Gastroesophageal sphincter (tissue), 3 donors: ENCODE data around the gene SNX8.

ENCODE experiments used
- EP300 ChIP-seq: sonication (generic); formaldehyde crosslinking; IDR thresholded peaks from one replicate; pipeline ENCODE4 v1.6.1; 2017; ENCODE audit warnings: antibody characterized with exemption, mild to moderate bottlenecking
- POLR2A ChIP-seq, 2 donors: fragments of 450-650 bp; IDR thresholded peaks; one replicate each; pipeline ENCODE4 v1.6.1; 2017; ENCODE audit warnings: antibody characterized with exemption in 2 of 2, mild to moderate bottlenecking in 2 of 2, moderate library complexity in 1 of 2
- TF ChIP-seq, protein P1 (sequence below), 4 experiments: fragments of 200-600 bp in 2 of 4; fragments of 450-650 bp in 2 of 4; sonication (generic) in 1 of 4; IDR thresholded peaks; one replicate each; pipeline ENCODE4 v1.5.1; 2017 to 2019; ENCODE audit warnings: antibody characterized with exemption in 4 of 4, mild to moderate bottlenecking in 2 of 4, moderate library complexity in 2 of 4

DNA sequence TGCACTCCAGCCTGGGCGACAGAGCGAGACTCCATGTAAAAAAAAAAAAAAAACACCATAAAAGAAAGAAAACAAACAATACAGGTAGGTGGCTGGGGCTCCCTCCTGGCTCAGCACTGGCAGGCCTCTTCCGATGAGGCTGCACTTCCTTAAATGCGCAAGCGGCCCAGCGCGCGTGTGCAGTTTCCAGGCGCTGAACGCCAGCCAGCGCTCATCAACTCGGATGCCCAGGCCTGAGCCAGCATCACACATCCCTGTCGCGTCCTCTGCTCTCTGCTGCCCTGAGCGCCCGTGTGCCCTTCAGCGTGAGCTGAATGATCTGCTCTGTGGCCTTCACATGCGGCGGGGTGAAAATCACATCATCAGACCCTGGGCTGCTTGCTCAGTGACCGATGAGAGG, 40.4 kb downstream of the SNX8 start:
- TF ChIP-seq POLR2A (IDR thresholded peaks at IDR 0.05) (no peak), EP300 (no peak)
- TF ChIP-seq, protein P1, sequence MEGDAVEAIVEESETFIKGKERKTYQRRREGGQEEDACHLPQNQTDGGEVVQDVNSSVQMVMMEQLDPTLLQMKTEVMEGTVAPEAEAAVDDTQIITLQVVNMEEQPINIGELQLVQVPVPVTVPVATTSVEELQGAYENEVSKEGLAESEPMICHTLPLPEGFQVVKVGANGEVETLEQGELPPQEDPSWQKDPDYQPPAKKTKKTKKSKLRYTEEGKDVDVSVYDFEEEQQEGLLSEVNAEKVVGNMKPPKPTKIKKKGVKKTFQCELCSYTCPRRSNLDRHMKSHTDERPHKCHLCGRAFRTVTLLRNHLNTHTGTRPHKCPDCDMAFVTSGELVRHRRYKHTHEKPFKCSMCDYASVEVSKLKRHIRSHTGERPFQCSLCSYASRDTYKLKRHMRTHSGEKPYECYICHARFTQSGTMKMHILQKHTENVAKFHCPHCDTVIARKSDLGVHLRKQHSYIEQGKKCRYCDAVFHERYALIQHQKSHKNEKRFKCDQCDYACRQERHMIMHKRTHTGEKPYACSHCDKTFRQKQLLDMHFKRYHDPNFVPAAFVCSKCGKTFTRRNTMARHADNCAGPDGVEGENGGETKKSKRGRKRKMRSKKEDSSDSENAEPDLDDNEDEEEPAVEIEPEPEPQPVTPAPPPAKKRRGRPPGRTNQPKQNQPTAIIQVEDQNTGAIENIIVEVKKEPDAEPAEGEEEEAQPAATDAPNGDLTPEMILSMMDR (IDR thresholded peaks at IDR 0.05): no peak
